Colonic mucosa (tissue), 4 donors: ENCODE data around the gene CRISPLD2. TPM values are rescaled to one million over a fixed set of nuclear protein-coding genes. Genes with fewer than 3 reads are reported as not detected.
A peak's percentile ranks its signal among the peaks of the same experiment; 100 is the strongest.
"Not testable (repeated sequence)": the region's sequence is repeated elsewhere in the genome, so short reads cannot be mapped to it uniquely, and the experiment has no call there.

Experiments used
- DNase-seq: peaks from one replicate; pipeline ENCODE4 v3.0.0-alpha.2; 2020
- H3K27ac ChIP-seq: fragments of 200-600 bp; one replicate; pipeline ENCODE4 v1.8.0; 2021
- H3K27me3 ChIP-seq: fragments of 200-600 bp; one replicate; pipeline ENCODE4 v1.8.0; 2021
- H3K36me3 ChIP-seq: fragments of 200-600 bp; one replicate; pipeline ENCODE4 v1.8.0; 2021
- H3K4me1 ChIP-seq: fragments of 200-600 bp; one replicate; pipeline ENCODE4 v1.8.0; 2021; ENCODE audit warnings: mild to moderate bottlenecking
- H3K4me3 ChIP-seq: fragments of 200-600 bp; one replicate; pipeline ENCODE4 v1.8.0; 2021
- H3K9ac ChIP-seq, 2 donors: one replicate each; pipeline ENCODE4 v1.7.0; 2013; ENCODE audit warnings: control low read depth in 2 of 2, low read depth in 2 of 2, low read length in 2 of 2
- H3K9me3 ChIP-seq: fragments of 200-600 bp; one replicate; pipeline ENCODE4 v1.8.0; 2021
- CTCF ChIP-seq: fragments of 200-600 bp; IDR thresholded peaks from one replicate; pipeline ENCODE4 v1.8.0; 2022; ENCODE audit warnings: antibody characterized with exemption, mild to moderate bottlenecking
- intact Hi-C: fragments of 100-400 bp; cut with DNase I; formaldehyde crosslinking; loops from one replicate; pipeline ENCODE4 v1.14.1; 2022
- total RNA-seq, 2 donors: library from RNA; stranded (reverse); fragmentation: NEBNext Ultra II Directional in 1 of 2; extraction: Animal tissue kit (Norgen Biotek cat#: 25700) in 1 of 2; gene quantifications; one replicate each; pipeline ENCODE4 v1.2.1, GENCODE V29; 2021
- donor health status: healthy.
- donor health status: DM: no; HTN: no; CAD: no.
- donor health status: DM: no; HTN: no; CAD: no.

CRISPLD2 gene
- total RNA-seq, 2 donors from 2014 or later, result 10.4 to 37.9 TPM

- Histone ChIP-seq H3K27me3 (no peaks in the 10 kb centered on the region), H3K36me3 (no peaks in the 10 kb centered on the region), H3K4me1 (no peaks in the 10 kb centered on the region), H3K9me3 (no peaks in the 10 kb centered on the region), H3K4me3 (no peak overlapping the region), H3K27ac (peak overlapping the region; percentile 74), H3K9ac (peak overlapping the region in 1 of 2 donors; percentile 43)
- intact Hi-C loops, result no loop called here
- no peak for DNase-seq
- TF ChIP-seq CTCF, result no peak
These were observed 7.4 kb downstream of the CRISPLD2 start for GRCh38 chr16:84827131-84827574.

- H3K4me1 ChIP-seq, result no peaks in the 10 kb centered on the region
- intact Hi-C loops, result no loop called here
- no peak overlapping the region for H3K4me3 ChIP-seq
- DNase-seq, result no peak
- H3K27ac ChIP-seq, result peak overlapping the region; percentile 74
- no peaks in the 10 kb centered on the region for H3K27me3 ChIP-seq
- no peak overlapping the region for H3K9ac ChIP-seq
- H3K9me3 ChIP-seq, result no peaks in the 10 kb centered on the region
- no peaks in the 10 kb centered on the region for H3K36me3 ChIP-seq
- TF ChIP-seq CTCF, result no peak
These were observed 8.1 kb downstream of the CRISPLD2 start for GRCh38 chr16:84827897-84828296.

- peak overlapping the region; percentile 74 for H3K27ac ChIP-seq
- intact Hi-C loops, result no loop called here
These were observed 8.5 kb downstream of the CRISPLD2 start for GRCh38 chr16:84828322-84828721.

GRCh38 chr16:84829168-84829965 lies 9.6 kb downstream of the CRISPLD2 start:
- Histone ChIP-seq H3K9me3 (no peaks in the 10 kb centered on the region), H3K4me3 (no peak overlapping the region), H3K27me3 (no peaks in the 10 kb centered on the region), H3K27ac (peak overlapping the region; percentile 74), H3K9ac (peak overlapping the region; percentile 14 to 27), H3K36me3 (no peaks in the 10 kb centered on the region), H3K4me1 (no peaks in the 10 kb centered on the region)
- peak; percentile 46 for DNase-seq
- intact Hi-C loops, result no loop called here
- TF ChIP-seq CTCF, result no peak

More at GRCh38 chr16:84828322-84828721, 8.5 kb downstream of the CRISPLD2 start:
- TF ChIP-seq CTCF, result no peak
- H3K27me3 ChIP-seq, result no peaks in the 10 kb centered on the region
- no peak overlapping the region for H3K4me3 ChIP-seq
- H3K36me3 ChIP-seq, result no peaks in the 10 kb centered on the region
- no peak for DNase-seq
- H3K9me3 ChIP-seq, result no peaks in the 10 kb centered on the region
- H3K4me1 ChIP-seq, result no peaks in the 10 kb centered on the region
- H3K9ac ChIP-seq, result no peak overlapping the region

GRCh38 chr16:84830765-84831384 lies 11.1 kb downstream of the CRISPLD2 start:
- Histone ChIP-seq H3K36me3 (no peaks in the 10 kb centered on the region), H3K4me1 (no peaks in the 10 kb centered on the region), H3K9ac (no peak overlapping the region), H3K27ac (peak overlapping the region; percentile 38), H3K4me3 (no peak overlapping the region), H3K9me3 (no peaks in the 10 kb centered on the region), H3K27me3 (no peaks in the 10 kb centered on the region)
- DNase-seq, result no peak
- no peak for TF ChIP-seq CTCF
- intact Hi-C loops, result no loop called here

GRCh38 chr16:84831728-84832127 lies 11.9 kb downstream of the CRISPLD2 start:
- DNase-seq, intact Hi-C loops, H3K4me1 ChIP-seq: not testable (repeated sequence)

More at GRCh38 chr16:84831728-84832127, 11.9 kb downstream of the CRISPLD2 start:
- Histone ChIP-seq H3K9ac (peak overlapping the region; percentile 24 to 40), H3K27ac (peak overlapping the region; percentile 38)
- not testable (repeated sequence) for H3K36me3 ChIP-seq, H3K4me3 ChIP-seq, H3K27me3 ChIP-seq, H3K9me3 ChIP-seq
